ENCODE data around the gene CENPX.

The CENPX gene

DNA sequence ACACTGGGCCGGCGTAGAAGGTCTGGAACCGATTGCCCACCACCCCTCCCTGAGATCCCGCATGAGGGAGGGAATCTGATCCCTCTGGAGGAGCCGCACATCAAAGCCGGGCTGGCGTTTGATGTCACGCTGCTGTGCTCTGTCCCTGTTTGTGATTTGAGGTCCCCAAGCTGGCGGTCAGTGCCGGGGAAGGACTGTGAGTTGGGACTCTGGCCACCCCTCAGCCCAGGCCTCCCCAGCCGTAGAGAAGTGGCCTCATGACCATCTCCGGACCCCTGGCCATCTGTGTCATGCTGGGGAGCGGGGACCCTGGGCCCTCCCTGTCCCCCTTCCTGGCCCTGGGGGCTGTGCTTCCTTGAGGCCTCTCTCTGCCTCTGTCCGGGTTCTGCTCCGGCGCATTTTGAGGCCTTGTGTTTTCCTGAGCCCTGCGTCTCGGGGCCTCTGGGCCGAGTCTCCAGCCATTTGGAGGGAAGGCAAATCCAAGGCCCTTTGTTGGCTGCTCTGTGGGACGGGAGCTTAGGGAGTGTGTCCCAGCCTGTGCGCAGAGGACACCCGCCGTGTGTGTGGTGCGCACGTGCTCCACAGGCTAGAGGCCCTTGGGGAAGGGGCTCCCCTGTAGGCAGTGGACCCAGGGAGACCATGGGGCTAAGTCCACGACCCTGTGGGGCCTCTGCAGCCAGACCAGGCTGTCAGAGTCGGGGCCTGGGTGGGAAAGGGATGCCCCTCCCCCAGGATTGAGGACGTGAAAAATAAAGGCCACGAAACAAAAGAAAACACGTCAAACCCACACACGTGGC, 30.2 kb downstream of the CENPX start:
- Histone ChIP-seq H3K9me3 (ENCODE audit: control extremely low read depth in 1 of 5, control insufficient read depth in 4 of 5, insufficient read depth in 2 of 5, low read depth in 1 of 5, low read length in 4 of 5) (peaks cover 0 to 4% (median 0%) of the 10 kb centered on the region in 5 experiments), H3K36me3 (ENCODE audit: control insufficient read depth in 4 of 4, insufficient read depth in 4 of 4, low read length in 3 of 4) (peaks cover 0 to 28% (median 6%) of the 10 kb centered on the region in 4 experiments), H3K27me3 (replicated peaks in 2 of 5; ENCODE audit: control insufficient read depth in 4 of 5, insufficient read depth in 5 of 5, low read length in 4 of 5) (no peaks in the 10 kb centered on the region), H3K4me1 (ENCODE audit: control extremely low read depth in 1 of 4, control insufficient read depth in 4 of 4, insufficient read depth in 4 of 4, low read length in 3 of 4) (peaks cover 0 to 2% (median 0%) of the 10 kb centered on the region in 4 experiments), H3K27ac (ENCODE audit: insufficient read depth in 1 of 2, low read depth in 1 of 2, low read length in 2 of 2, poor library complexity in 1 of 2, severe bottlenecking in 2 of 2) (no peak overlapping the region), H3K4me3 (ENCODE audit: control insufficient read depth in 1 of 7, extremely low read depth in 1 of 7, insufficient read depth in 4 of 7, low read depth in 2 of 7, low read length in 6 of 7) (no peak overlapping the region)
- CTCF ChIA-PET: interaction anchor here (1.9 kb wide), 1 partner anchor 32 kb away, joined by 8 read pairs; the partner anchor contains the start of gene NOTUM
- no peak for DNase-seq
- POLR2A ChIA-PET: interaction anchor here (1.4 kb wide), 1 partner anchor 9 kb away, joined by 3 read pairs; no protein-coding TSS in a partner anchor
- WGBS (ENCODE audit: insufficient coverage): 98% methylated on average over 28 of the region's 31 CpGs

DNA sequence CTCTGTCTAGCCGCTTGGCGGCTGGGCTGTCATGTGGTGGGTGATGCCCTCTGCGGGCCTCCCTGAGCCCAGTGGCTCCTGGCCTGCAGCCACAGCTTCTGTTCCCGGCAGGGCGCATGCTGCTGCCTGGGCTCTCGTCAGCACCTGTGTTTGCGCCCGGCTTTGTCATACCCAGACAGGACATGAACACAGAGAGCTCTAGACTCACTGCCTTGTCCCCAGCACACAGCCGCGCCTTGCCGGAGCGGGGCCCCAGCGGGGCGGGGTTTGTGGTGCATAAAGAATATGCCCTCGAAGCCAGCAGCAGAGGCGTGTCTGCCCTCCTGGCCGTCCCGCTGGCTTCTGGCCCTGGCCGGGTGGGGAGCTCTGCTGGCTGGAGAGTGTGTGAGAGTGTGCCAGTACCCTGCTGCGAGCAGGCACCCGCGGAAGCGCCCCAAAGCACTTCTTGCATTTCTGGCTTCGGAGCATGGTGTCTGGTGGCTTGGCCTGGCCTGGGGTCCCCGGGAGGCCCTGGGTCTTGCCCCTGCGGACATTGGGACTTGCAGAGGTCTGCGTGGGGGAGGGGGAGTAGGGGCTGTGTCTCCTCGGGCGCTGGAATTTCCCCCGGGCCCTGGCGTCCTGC, 30.9 kb downstream of the CENPX start:
- Histone ChIP-seq H3K4me1 (ENCODE audit: control extremely low read depth in 1 of 4, control insufficient read depth in 4 of 4, insufficient read depth in 4 of 4, low read length in 3 of 4) (peaks cover 0 to 2% (median 0%) of the 10 kb centered on the region in 4 experiments), H3K4me3 (ENCODE audit: control insufficient read depth in 1 of 7, extremely low read depth in 1 of 7, insufficient read depth in 4 of 7, low read depth in 2 of 7, low read length in 6 of 7) (no peak overlapping the region), H3K36me3 (ENCODE audit: control insufficient read depth in 4 of 4, insufficient read depth in 4 of 4, low read length in 3 of 4) (peaks cover 0 to 24% (median 6%) of the 10 kb centered on the region in 4 experiments), H3K27me3 (replicated peaks in 2 of 5; ENCODE audit: control insufficient read depth in 4 of 5, insufficient read depth in 5 of 5, low read length in 4 of 5) (no peaks in the 10 kb centered on the region), H3K27ac (ENCODE audit: insufficient read depth in 1 of 2, low read depth in 1 of 2, low read length in 2 of 2, poor library complexity in 1 of 2, severe bottlenecking in 2 of 2) (no peak overlapping the region), H3K9me3 (ENCODE audit: control extremely low read depth in 1 of 5, control insufficient read depth in 4 of 5, insufficient read depth in 2 of 5, low read depth in 1 of 5, low read length in 4 of 5) (peaks cover 0 to 4% (median 0%) of the 10 kb centered on the region in 5 experiments)
- CTCF ChIA-PET: interaction anchor here (0.9 to 1.9 kb wide), 2 partner anchors 28 to 32 kb away, joined by 3 to 8 read pairs; partner anchors contain the start of gene NOTUM
- no peak for DNase-seq
- POLR2A ChIA-PET: interaction anchor here (1.4 kb wide), 1 partner anchor 9 kb away, joined by 3 read pairs; no protein-coding TSS in a partner anchor
- WGBS (ENCODE audit: insufficient coverage): 97% methylated on average over 21 of the region's 31 CpGs

DNA sequence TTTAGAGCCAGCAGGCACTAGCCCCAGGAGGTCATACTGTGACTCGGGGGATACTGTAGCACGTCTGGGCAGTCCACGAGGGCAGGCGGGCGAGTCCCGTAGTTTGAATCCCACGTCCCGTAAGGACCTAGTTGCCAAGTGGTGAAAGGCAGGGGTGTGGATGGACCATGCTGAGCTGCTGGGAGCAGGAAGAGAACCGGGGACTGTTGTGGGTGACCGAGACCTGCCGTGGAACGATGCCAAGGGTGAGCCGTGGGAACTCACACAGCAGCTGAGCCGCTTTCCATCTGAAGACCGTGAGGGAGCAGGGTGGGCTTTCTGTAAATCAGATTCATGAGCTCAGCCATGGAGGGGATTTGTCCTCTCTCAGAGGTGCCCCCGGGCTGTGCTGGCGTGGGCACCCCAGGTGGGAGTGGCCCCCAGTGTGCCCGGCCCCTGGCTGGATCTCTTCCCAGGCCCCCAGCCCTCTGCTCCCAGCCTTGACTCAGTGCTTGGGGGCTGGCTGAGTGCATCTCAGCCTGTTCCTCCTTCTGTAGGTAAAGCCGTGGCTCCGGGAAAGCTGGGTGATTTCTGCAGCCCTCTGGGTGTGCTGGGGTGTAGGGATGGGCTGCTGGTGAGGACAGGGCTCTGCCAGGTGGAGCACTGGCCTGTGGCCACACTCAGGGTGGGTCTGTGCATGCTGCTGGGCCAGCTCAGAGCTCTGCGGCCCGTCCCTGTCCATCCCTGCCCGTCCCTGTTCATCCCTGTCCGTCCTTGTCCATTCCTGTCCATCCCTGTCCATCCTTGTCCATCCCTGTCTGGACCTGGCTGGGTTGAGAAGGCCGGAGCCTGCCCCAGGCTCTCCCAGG, 31.6 kb downstream of the CENPX start:
- peaks cover 0 to 24% (median 6%) of the 10 kb centered on the region in 4 experiments for H3K36me3 ChIP-seq (ENCODE audit: control insufficient read depth in 4 of 4, insufficient read depth in 4 of 4, low read length in 3 of 4)
- no peak overlapping the region for H3K27ac ChIP-seq (ENCODE audit: insufficient read depth in 1 of 2, low read depth in 1 of 2, low read length in 2 of 2, poor library complexity in 1 of 2, severe bottlenecking in 2 of 2)
- no peak for DNase-seq
- no peaks in the 10 kb centered on the region for H3K27me3 ChIP-seq (replicated peaks in 2 of 5; ENCODE audit: control insufficient read depth in 4 of 5, insufficient read depth in 5 of 5, low read length in 4 of 5)
- CTCF ChIA-PET: interaction anchor here (0.9 to 2.5 kb wide), 5 partner anchors 12 to 36 kb away, joined by 3 to 8 read pairs (median 3); partner anchors contain the start of gene NOTUM
- H3K4me1 ChIP-seq (ENCODE audit: control extremely low read depth in 1 of 4, control insufficient read depth in 4 of 4, insufficient read depth in 4 of 4, low read length in 3 of 4): peaks cover 0 to 2% (median 0%) of the 10 kb centered on the region in 4 experiments
- POLR2A ChIA-PET: interaction anchor here (1.4 kb wide), 1 partner anchor 8 kb away, joined by 3 read pairs; no protein-coding TSS in a partner anchor
- no peak overlapping the region for H3K4me3 ChIP-seq (ENCODE audit: control insufficient read depth in 1 of 7, extremely low read depth in 1 of 7, insufficient read depth in 4 of 7, low read depth in 2 of 7, low read length in 6 of 7)
- H3K9me3 ChIP-seq (ENCODE audit: control extremely low read depth in 1 of 5, control insufficient read depth in 4 of 5, insufficient read depth in 2 of 5, low read depth in 1 of 5, low read length in 4 of 5): peaks cover 0 to 4% (median 0%) of the 10 kb centered on the region in 5 experiments
- WGBS (ENCODE audit: insufficient coverage): 97% methylated on average over 23 of the region's 25 CpGs

DNA sequence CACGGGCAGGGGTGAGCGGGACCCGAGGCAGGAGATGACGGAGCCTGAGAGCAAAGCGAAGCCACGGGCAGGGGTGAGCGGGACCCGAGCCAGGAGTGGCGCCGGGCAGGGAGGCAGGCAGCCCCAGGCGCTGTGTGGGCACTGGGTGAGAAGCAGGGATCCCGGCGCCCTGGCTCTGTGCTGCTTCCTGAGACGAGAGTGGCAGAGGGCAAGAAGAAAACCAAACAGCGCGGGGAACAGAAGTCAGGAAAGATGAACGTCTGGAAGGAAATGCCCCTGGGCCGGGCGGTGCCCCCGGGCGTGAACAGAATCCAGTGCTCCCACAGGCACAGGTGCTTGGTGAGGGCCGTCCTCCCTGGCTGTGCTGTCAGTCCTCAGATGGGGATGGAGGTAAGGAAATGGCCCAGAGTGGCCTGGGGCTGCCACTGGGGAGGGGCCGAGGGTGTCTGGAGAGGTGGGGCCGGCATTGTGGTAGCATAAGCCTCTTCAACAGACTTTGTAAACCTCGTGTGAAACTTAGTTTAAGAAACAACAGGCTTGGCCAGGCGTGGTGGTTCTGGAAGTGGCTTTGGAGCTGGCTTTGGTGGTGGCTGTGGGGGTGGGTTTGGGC, 35.4 kb downstream of the CENPX start:
- 89% methylated on average over 25 of the region's 26 CpGs for WGBS (ENCODE audit: insufficient coverage)
- Histone ChIP-seq H3K9me3 (ENCODE audit: control extremely low read depth in 1 of 5, control insufficient read depth in 4 of 5, insufficient read depth in 2 of 5, low read depth in 1 of 5, low read length in 4 of 5) (peaks cover 0 to 4% (median 0%) of the 10 kb centered on the region in 5 experiments), H3K4me1 (ENCODE audit: control extremely low read depth in 1 of 4, control insufficient read depth in 4 of 4, insufficient read depth in 4 of 4, low read length in 3 of 4) (peaks cover 0 to 11% (median 6%) of the 10 kb centered on the region in 4 experiments), H3K4me3 (ENCODE audit: control insufficient read depth in 1 of 7, extremely low read depth in 1 of 7, insufficient read depth in 4 of 7, low read depth in 2 of 7, low read length in 6 of 7) (no peak overlapping the region), H3K27me3 (replicated peaks in 2 of 5; ENCODE audit: control insufficient read depth in 4 of 5, insufficient read depth in 5 of 5, low read length in 4 of 5) (no peaks in the 10 kb centered on the region), H3K27ac (ENCODE audit: insufficient read depth in 1 of 2, low read depth in 1 of 2, low read length in 2 of 2, poor library complexity in 1 of 2, severe bottlenecking in 2 of 2) (no peak overlapping the region), H3K36me3 (ENCODE audit: control insufficient read depth in 4 of 4, insufficient read depth in 4 of 4, low read length in 3 of 4) (peaks cover 2 to 39% (median 21%) of the 10 kb centered on the region in 4 experiments)
- POLR2A ChIA-PET: interaction anchor here (0.7 kb wide), 1 partner anchor 265 kb away, joined by 3 read pairs; no protein-coding TSS in a partner anchor
- CTCF ChIA-PET: no interaction called here
- no peak for DNase-seq

DNA sequence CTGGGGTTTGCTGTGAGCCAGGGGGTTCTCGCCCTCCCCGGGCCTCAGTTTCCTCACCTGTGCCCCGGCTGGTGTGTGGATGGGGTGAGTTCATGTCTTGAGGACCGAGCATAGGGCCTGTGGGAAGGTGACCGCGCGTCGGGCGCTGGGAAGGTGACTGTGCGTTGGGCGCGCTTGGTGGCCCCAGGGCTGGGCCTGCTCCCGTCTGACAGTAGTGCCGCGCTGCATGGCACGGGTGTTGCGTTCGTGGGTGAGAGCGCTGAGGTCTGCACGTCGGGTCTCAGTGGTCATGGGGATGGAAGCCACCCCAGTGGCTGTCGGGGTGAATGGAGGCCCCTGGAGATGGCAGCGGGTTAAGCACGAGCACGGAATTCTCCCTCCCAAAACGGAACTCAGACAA, 36.1 kb downstream of the CENPX start:
- Histone ChIP-seq H3K36me3 (ENCODE audit: control insufficient read depth in 4 of 4, insufficient read depth in 4 of 4, low read length in 3 of 4) (peaks cover 2 to 41% (median 21%) of the 10 kb centered on the region in 4 experiments), H3K4me3 (ENCODE audit: control insufficient read depth in 1 of 7, extremely low read depth in 1 of 7, insufficient read depth in 4 of 7, low read depth in 2 of 7, low read length in 6 of 7) (no peak overlapping the region)
- WGBS (ENCODE audit: insufficient coverage): 97% methylated on average over 23 of the region's 26 CpGs

DNA sequence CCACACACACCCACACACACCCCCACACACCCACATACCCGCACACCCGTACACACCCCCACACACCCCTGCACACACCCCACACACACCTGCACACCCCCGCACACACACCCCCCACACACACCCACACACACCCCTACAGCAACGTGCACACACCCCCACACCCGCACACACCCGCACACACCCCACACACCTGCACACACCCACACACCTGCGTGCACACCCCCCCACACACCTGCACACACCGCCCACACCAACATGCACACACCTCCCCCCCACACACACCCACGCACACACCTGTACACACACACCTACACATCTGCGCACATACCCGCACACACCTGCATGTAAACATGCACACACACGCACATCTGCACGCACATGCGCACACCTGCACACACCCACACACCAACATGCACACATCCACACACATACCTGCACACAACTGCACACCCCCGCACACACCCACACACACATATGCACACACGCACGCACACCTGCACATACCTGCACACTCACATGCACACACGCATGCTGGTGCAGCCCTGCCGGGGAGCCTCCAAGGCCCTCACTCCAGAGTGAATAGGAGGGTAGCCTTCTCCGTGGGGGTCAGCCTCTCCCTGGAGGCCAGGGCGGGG, 37.8 kb downstream of the CENPX start:
- DNase-seq: no peak
- Histone ChIP-seq H3K27ac (ENCODE audit: insufficient read depth in 1 of 2, low read depth in 1 of 2, low read length in 2 of 2, poor library complexity in 1 of 2, severe bottlenecking in 2 of 2) (no peak overlapping the region), H3K36me3 (ENCODE audit: control insufficient read depth in 4 of 4, insufficient read depth in 4 of 4, low read length in 3 of 4) (peaks cover 2 to 30% (median 20%) of the 10 kb centered on the region in 4 experiments), H3K4me1 (ENCODE audit: control extremely low read depth in 1 of 4, control insufficient read depth in 4 of 4, insufficient read depth in 4 of 4, low read length in 3 of 4) (peaks cover 10 to 27% (median 22%) of the 10 kb centered on the region in 4 experiments), H3K9me3 (ENCODE audit: control extremely low read depth in 1 of 5, control insufficient read depth in 4 of 5, insufficient read depth in 2 of 5, low read depth in 1 of 5, low read length in 4 of 5) (no peaks in the 10 kb centered on the region), H3K4me3 (ENCODE audit: control insufficient read depth in 1 of 7, extremely low read depth in 1 of 7, insufficient read depth in 4 of 7, low read depth in 2 of 7, low read length in 6 of 7) (no peak overlapping the region), H3K27me3 (replicated peaks in 2 of 5; ENCODE audit: control insufficient read depth in 4 of 5, insufficient read depth in 5 of 5, low read length in 4 of 5) (no peaks in the 10 kb centered on the region)
- POLR2A ChIA-PET: interaction anchor here (0.6 kb wide), 1 partner anchor 12 kb away, joined by 3 read pairs; no protein-coding TSS in a partner anchor
- WGBS (ENCODE audit: insufficient coverage): 95% methylated on average over 9 of the region's 21 CpGs
- CTCF ChIA-PET: interaction anchor here (0.6 to 1.8 kb wide), 4 partner anchors 22 to 81 kb away, joined by 3 to 5 read pairs (median 4); no protein-coding TSS in a partner anchor

More for the DNA sequence above, 36.1 kb downstream of the CENPX start:
- Histone ChIP-seq H3K27me3 (replicated peaks in 2 of 5; ENCODE audit: control insufficient read depth in 4 of 5, insufficient read depth in 5 of 5, low read length in 4 of 5) (no peaks in the 10 kb centered on the region), H3K27ac (ENCODE audit: insufficient read depth in 1 of 2, low read depth in 1 of 2, low read length in 2 of 2, poor library complexity in 1 of 2, severe bottlenecking in 2 of 2) (no peak overlapping the region), H3K4me1 (ENCODE audit: control extremely low read depth in 1 of 4, control insufficient read depth in 4 of 4, insufficient read depth in 4 of 4, low read length in 3 of 4) (peaks cover 0 to 10% (median 6%) of the 10 kb centered on the region in 4 experiments), H3K9me3 (ENCODE audit: control extremely low read depth in 1 of 5, control insufficient read depth in 4 of 5, insufficient read depth in 2 of 5, low read depth in 1 of 5, low read length in 4 of 5) (peaks cover 0 to 4% (median 0%) of the 10 kb centered on the region in 5 experiments)
- CTCF ChIA-PET: no interaction called here
- DNase-seq: no peak
- POLR2A ChIA-PET: no interaction called here
